K562 (cell line): ENCODE measurements around the gene MRPS18B. TPM values are rescaled to one million over a fixed set of nuclear protein-coding genes. Genes with fewer than 3 reads are reported as not detected.
A peak's percentile ranks its signal among the peaks of the same experiment; 100 is the strongest.

ENCODE experiments used
- ELF1 ChIP-seq: fragments of 200-800 bp; sonication (Bioruptor generic); IDR thresholded peaks from 2 replicates; pipeline ENCODE4 v1.6.1; 2016; ENCODE audit warnings: missing genetic modification characterization, missing compliant biosample characterization
- FOXM1 ChIP-seq, 2 experiments: fragments of 450-650 bp in 1 of 2; sonication (generic) in 1 of 2; formaldehyde crosslinking in 1 of 2; IDR thresholded peaks; 2 replicates each; pipeline versions ENCODE4 v1.6.1 to v1.9.0; 2017 to 2022; ENCODE audit warnings: low read depth in 2 of 2, mild to moderate bottlenecking in 2 of 2, missing genetic modification reagents in 1 of 2, moderate library complexity in 1 of 2
- GTF2E2 ChIP-seq: fragments of 200-800 bp; sonication (Bioruptor generic); IDR thresholded peaks from 2 replicates; pipeline ENCODE4 v1.6.1; 2016; ENCODE audit warnings: missing genetic modification characterization, missing compliant biosample characterization
- HDAC3 ChIP-seq: fragments of 450-650 bp; IDR thresholded peaks from 2 replicates; pipeline ENCODE4 v1.6.1; 2018; ENCODE audit warnings: borderline replicate concordance, mild to moderate bottlenecking, moderate library complexity; ENCODE audit not compliant: partially characterized antibody
- HDAC8 ChIP-seq: fragments of 450-650 bp; IDR thresholded peaks from 2 replicates; pipeline ENCODE4 v1.6.1; 2016; ENCODE audit warnings: mild to moderate bottlenecking, missing genetic modification characterization, moderate library complexity, missing compliant biosample characterization
- HMG20B ChIP-seq: fragments of 250-450 bp; sonication (Bioruptor Pico); IDR thresholded peaks from 2 replicates; pipeline ENCODE4 v1.5.0; 2021; ENCODE audit warnings: mild to moderate bottlenecking
- HNRNPLL ChIP-seq: fragments of 200-400 bp; formaldehyde crosslinking; IDR thresholded peaks from 2 replicates; pipeline ENCODE4 v1.6.1; 2017; ENCODE audit warnings: low read length, low read depth, mild to moderate bottlenecking; ENCODE audit not compliant: poor library complexity, severe bottlenecking
- ILF3 ChIP-seq: fragments of 450-650 bp; IDR thresholded peaks from 2 replicates; pipeline ENCODE4 v1.6.1; 2018; ENCODE audit warnings: antibody characterized with exemption, mild to moderate bottlenecking, moderate library complexity, borderline replicate concordance
- JUND ChIP-seq, 2 experiments: IDR thresholded peaks; 2 replicates in 1 of 2; 3 replicates in 1 of 2; pipeline ENCODE4 v1.6.1; 2011; ENCODE audit warnings: borderline replicate concordance in 2 of 2, low read depth in 2 of 2, low read length in 2 of 2, improper control_type of control experiment in 1 of 2, missing biosample characterization in 1 of 2, missing genetic modification characterization in 1 of 2, missing genetic modification reagents in 1 of 2
- POLR3G ChIP-seq: IDR thresholded peaks from 2 replicates; pipeline ENCODE4 v1.6.1; 2011; ENCODE audit not compliant: insufficient read length, insufficient replicate concordance; ENCODE audit errors: extremely low read depth
- SRSF9 ChIP-seq: fragments of 200-400 bp; formaldehyde crosslinking; IDR thresholded peaks from 2 replicates; pipeline ENCODE4 v1.6.1; 2017; ENCODE audit warnings: low read depth, low read length, borderline replicate concordance
- TARDBP ChIP-seq: fragments of 450-650 bp; IDR thresholded peaks from 2 replicates; pipeline ENCODE4 v1.6.1; 2016
- TEAD1 ChIP-seq, 2 experiments: fragments of 450-650 bp in 1 of 2; sonication (generic) in 1 of 2; formaldehyde crosslinking; IDR thresholded peaks; 2 replicates each; pipeline versions ENCODE4 v1.4.0 to v1.8.0; 2020 to 2022; ENCODE audit warnings: mild to moderate bottlenecking in 2 of 2, missing genetic modification reagents in 1 of 2
- TEAD4 ChIP-seq, 2 experiments: sonication (generic) in 1 of 2; formaldehyde crosslinking in 1 of 2; IDR thresholded peaks; 2 replicates each; pipeline versions ENCODE4 v1.6.1 to v1.8.0; 2012 to 2022; ENCODE audit warnings: borderline replicate concordance in 1 of 2, inconsistent platforms in 1 of 2, low read length in 1 of 2, mild to moderate bottlenecking in 1 of 2, missing genetic modification reagents in 1 of 2
- ZC3H11A ChIP-seq: IDR thresholded peaks from 2 replicates; pipeline ENCODE4 v1.6.1; 2012; ENCODE audit warnings: low read depth, low read length, improper control_type of control experiment
- ZNF3 ChIP-seq: fragments of 250-450 bp; sonication (Bioruptor Pico); IDR thresholded peaks from 2 replicates; pipeline ENCODE4 v1.5.0; 2021; ENCODE audit warnings: mild to moderate bottlenecking, moderate library complexity
- polyA plus RNA-seq, 8 experiments: library from polyadenylated mRNA; depleted of rRNA in 4 of 8; stranded (reverse) in 5 of 8; unstranded in 3 of 8; fragments of >200 nt; fragmentation: Nextera tagmentation in 2 of 8; fragmentation: Illumina TruSeq in 1 of 8; extraction: Ambion mirVana in 2 of 8; extraction: Trizol in 1 of 8; gene quantifications; 2 replicates each; pipeline versions ENCODE4 v1.2.1 to v1.2.3, GENCODE V29; 2011 to 2014; ENCODE audit warnings: inconsistent platforms in 1 of 8, missing spikeins in 1 of 8
- total RNA-seq, 7 experiments: library from RNA; depleted of rRNA in 6 of 7; stranded (reverse); fragments of >200 nt in 6 of 7; fragmentation: Illumina TruSeq in 2 of 7; extraction: Trizol in 2 of 7; gene quantifications; 2 replicates each; pipeline versions ENCODE4 v1.2.1 to v1.2.3, GENCODE V29; 2011 to 2021; ENCODE audit warnings: low replicate concordance in 1 of 7
- TF ChIP-seq, protein P1 (sequence below): fragments of 450-650 bp; formaldehyde crosslinking; IDR thresholded peaks from 2 replicates; pipeline ENCODE4 v1.4.0; 2020; ENCODE audit warnings: mild to moderate bottlenecking
- TF ChIP-seq, protein P2 (sequence below): fragments of 200-400 bp; formaldehyde crosslinking; IDR thresholded peaks from 2 replicates; pipeline ENCODE4 v1.6.1; 2017; ENCODE audit warnings: mild to moderate bottlenecking, low read depth, low read length, moderate library complexity
- TF ChIP-seq, protein P3 (sequence below), 2 experiments: IDR thresholded peaks in 1 of 2; conservative IDR thresholded peaks in 1 of 2; 2 replicates each; pipeline ENCODE4 v1.6.1; 2016; ENCODE audit warnings: low read depth in 2 of 2, mild to moderate bottlenecking in 1 of 2, missing compliant biosample characterization in 1 of 2, missing genetic modification characterization in 1 of 2, moderate library complexity in 1 of 2

The MRPS18B gene
- total and polyA plus RNA-seq, 9 of the 15 experiments (the other 6 are each of a cell fraction or from before 2014, with no cell fraction given), result 132 to 383 (median 178) TPM

DNA sequence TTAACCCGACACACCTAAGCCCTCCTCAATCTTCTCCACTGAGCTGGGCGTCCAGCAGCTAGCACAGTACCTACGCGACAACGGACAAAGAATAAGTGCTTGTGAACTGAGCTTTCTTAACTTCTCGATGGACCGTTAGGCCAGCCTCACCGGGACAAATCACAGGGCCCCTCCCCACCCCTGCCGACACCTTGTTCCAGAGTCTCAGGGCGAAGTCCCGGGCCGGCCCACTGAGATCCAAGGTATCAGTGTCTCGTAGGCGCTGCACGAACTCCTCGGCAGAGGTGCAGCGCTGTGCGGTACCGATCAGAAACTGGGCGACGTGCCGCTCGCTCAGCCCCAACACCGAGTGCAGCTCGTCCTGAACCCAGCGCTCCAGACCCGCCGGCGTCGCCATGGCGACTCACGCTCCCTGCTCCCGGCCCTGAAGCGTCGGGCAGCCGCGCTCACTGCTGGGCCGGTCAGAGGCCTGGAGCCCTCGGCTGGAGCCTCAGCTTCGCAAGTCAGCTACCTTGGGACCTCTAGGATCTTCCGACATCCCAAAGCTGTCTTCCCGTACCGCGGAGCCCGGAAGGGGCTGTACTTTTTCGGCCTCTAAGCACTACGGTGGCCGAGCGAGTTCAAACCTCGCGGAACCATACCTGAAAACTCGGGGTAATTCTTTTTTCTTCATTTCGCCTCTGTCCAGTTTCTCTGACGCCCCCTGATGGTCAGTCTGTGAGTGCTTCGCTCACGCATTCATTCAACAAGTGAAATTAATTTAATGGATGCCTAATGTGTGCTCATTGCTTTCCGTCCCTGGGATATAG lies 55.0 kb downstream of the MRPS18B start, which contains the start of gene DHX16 (continued):
- TF ChIP-seq HDAC3, result no peak
- TF ChIP-seq HNRNPLL, result peak; percentile 19
- peak; percentile 62; the same call in 1 of the 2 replicates for TF ChIP-seq GTF2E2 (tag)
- TF ChIP-seq, protein P1, sequence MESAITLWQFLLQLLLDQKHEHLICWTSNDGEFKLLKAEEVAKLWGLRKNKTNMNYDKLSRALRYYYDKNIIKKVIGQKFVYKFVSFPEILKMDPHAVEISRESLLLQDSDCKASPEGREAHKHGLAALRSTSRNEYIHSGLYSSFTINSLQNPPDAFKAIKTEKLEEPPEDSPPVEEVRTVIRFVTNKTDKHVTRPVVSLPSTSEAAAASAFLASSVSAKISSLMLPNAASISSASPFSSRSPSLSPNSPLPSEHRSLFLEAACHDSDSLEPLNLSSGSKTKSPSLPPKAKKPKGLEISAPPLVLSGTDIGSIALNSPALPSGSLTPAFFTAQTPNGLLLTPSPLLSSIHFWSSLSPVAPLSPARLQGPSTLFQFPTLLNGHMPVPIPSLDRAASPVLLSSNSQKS (CRISPR knock-in tag), result no peak
- no peak for TF ChIP-seq ILF3
- TF ChIP-seq, protein P2, sequence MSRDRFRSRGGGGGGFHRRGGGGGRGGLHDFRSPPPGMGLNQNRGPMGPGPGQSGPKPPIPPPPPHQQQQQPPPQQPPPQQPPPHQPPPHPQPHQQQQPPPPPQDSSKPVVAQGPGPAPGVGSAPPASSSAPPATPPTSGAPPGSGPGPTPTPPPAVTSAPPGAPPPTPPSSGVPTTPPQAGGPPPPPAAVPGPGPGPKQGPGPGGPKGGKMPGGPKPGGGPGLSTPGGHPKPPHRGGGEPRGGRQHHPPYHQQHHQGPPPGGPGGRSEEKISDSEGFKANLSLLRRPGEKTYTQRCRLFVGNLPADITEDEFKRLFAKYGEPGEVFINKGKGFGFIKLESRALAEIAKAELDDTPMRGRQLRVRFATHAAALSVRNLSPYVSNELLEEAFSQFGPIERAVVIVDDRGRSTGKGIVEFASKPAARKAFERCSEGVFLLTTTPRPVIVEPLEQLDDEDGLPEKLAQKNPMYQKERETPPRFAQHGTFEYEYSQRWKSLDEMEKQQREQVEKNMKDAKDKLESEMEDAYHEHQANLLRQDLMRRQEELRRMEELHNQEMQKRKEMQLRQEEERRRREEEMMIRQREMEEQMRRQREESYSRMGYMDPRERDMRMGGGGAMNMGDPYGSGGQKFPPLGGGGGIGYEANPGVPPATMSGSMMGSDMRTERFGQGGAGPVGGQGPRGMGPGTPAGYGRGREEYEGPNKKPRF, result no peak
- no peak for TF ChIP-seq HMG20B (CRISPR knock-in tag)
- peak; percentile 10 to 88; a peak in 2 of 4 replicates for TF ChIP-seq TEAD1 (CRISPR knock-in tag; IDR thresholded peaks at IDR 0.05)
- TF ChIP-seq, protein P3, sequence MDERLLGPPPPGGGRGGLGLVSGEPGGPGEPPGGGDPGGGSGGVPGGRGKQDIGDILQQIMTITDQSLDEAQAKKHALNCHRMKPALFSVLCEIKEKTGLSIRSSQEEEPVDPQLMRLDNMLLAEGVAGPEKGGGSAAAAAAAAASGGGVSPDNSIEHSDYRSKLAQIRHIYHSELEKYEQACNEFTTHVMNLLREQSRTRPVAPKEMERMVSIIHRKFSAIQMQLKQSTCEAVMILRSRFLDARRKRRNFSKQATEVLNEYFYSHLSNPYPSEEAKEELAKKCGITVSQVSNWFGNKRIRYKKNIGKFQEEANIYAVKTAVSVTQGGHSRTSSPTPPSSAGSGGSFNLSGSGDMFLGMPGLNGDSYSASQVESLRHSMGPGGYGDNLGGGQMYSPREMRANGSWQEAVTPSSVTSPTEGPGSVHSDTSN (CRISPR knock-in tag; IDR thresholded peaks at IDR 0.05; ENCODE audit: low read depth), result no peak
- TF ChIP-seq, protein P3 (tag; conservative IDR thresholded peaks at IDR 0.05; ENCODE audit: low read depth), result no peak
- TF ChIP-seq TARDBP, result 0 out of 2 replicates have a peak, but pooled peaks have one; percentile 51
- peak; percentile 99 for TF ChIP-seq ZNF3 (CRISPR knock-in tag)
- peak; percentile 53; the same call in 1 of the 2 replicates for TF ChIP-seq FOXM1 (IDR thresholded peaks at IDR 0.05; ENCODE audit: low read depth)
- TF ChIP-seq FOXM1 (CRISPR knock-in tag; IDR thresholded peaks at IDR 0.05; ENCODE audit: low read depth), result no peak
- no peak for TF ChIP-seq SRSF9
- peak; percentile 76 for TF ChIP-seq JUND (IDR thresholded peaks at IDR 0.05; ENCODE audit: borderline replicate concordance, low read depth, low read length)
- peak; percentile 68; the same call in 1 of the 3 replicates for TF ChIP-seq JUND (tag; IDR thresholded peaks at IDR 0.05; ENCODE audit: borderline replicate concordance, low read depth, low read length)
- no peak for TF ChIP-seq POLR3G
- TF ChIP-seq ZC3H11A, result no peak
- peak; percentile 95 for TF ChIP-seq ELF1 (tag)
- TF ChIP-seq HDAC8, result 0 out of 2 replicates have a peak, but pooled peaks have one; percentile 45
- TF ChIP-seq TEAD4 (IDR thresholded peaks at IDR 0.05; ENCODE audit: low read length), result peak; percentile 61
- TF ChIP-seq TEAD4 (CRISPR knock-in tag; IDR thresholded peaks at IDR 0.05; ENCODE audit: borderline replicate concordance), result no peak
